SK-N-MC (cell line): Measurements from ENCODE around the gene FAN1.

Source experiments
- EZH2 ChIP-seq: fragments of 200-600 bp; sonication (generic); IDR thresholded peaks from one replicate; pipeline ENCODE4 v1.6.1; 2017; ENCODE audit warnings: antibody characterized with exemption
- POLR2AphosphoS5 ChIP-seq: IDR thresholded peaks from 2 replicates; pipeline ENCODE4 v1.6.1; 2012; ENCODE audit warnings: mild to moderate bottlenecking, low read depth, low read length, borderline replicate concordance

GRCh38 chr15:30878515-30878914 is 25.2 kb upstream of the FAN1 start:
- no peak for TF ChIP-seq EZH2
- TF ChIP-seq POLR2AphosphoS5 = no peak
